Measurements from ENCODE around the gene GP1BB.

GP1BB gene

DNA sequence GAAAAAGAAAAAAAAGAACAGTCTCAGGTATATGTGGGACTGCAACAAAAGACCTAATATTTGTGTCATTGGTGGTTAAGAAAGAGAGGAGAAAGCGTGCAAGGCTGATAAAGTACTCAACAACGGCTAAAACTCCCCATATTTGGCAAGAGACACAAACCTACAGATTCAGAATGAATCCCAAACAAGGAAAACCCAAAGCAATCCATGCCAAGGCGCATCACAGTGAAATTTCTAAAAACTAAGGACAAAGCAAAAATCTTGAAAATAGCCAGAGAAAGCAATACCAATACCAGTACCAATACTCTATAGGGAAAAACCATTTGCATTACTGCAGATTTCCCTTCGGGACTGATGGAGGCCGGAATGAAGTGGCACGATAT lies 41.5 kb upstream of the GP1BB start:
- no peak overlapping the region for H3K27ac ChIP-seq (ENCODE audit: low read length)
- no peaks in the 10 kb centered on the region for H3K9me3 ChIP-seq (ENCODE audit: control insufficient read depth in 1 of 2, low read length in 2 of 2)
- no peaks in the 10 kb centered on the region for H3K27me3 ChIP-seq (ENCODE audit: low read depth, low read length)
- no peaks in the 10 kb centered on the region for H3K4me1 ChIP-seq (ENCODE audit: control insufficient read depth in 1 of 2, insufficient read depth in 2 of 2, low read length in 2 of 2)
- H3K36me3 ChIP-seq (ENCODE audit: control insufficient read depth in 1 of 2, insufficient read depth in 2 of 2, low read length in 2 of 2) = no peaks in the 10 kb centered on the region
- no peak overlapping the region for H3K4me3 ChIP-seq (ENCODE audit: low read depth in 1 of 2, low read length in 2 of 2)

- Histone ChIP-seq H3K4me3 (ENCODE audit: low read depth in 1 of 2, low read length in 2 of 2) (no peak overlapping the region), H3K27me3 (ENCODE audit: low read depth, low read length) (no peaks in the 10 kb centered on the region), H3K9me3 (ENCODE audit: control insufficient read depth in 1 of 2, low read length in 2 of 2) (no peaks in the 10 kb centered on the region), H3K27ac (ENCODE audit: low read length) (no peak overlapping the region), H3K36me3 (ENCODE audit: control insufficient read depth in 1 of 2, insufficient read depth in 2 of 2, low read length in 2 of 2) (no peaks in the 10 kb centered on the region), H3K4me1 (ENCODE audit: control insufficient read depth in 1 of 2, insufficient read depth in 2 of 2, low read length in 2 of 2) (peaks cover 0 to 8% of the 10 kb centered on the region in 2 donors)
These were observed 36.4 kb upstream of the GP1BB start for GRCh38 chr22:19686946-19687345.

DNA sequence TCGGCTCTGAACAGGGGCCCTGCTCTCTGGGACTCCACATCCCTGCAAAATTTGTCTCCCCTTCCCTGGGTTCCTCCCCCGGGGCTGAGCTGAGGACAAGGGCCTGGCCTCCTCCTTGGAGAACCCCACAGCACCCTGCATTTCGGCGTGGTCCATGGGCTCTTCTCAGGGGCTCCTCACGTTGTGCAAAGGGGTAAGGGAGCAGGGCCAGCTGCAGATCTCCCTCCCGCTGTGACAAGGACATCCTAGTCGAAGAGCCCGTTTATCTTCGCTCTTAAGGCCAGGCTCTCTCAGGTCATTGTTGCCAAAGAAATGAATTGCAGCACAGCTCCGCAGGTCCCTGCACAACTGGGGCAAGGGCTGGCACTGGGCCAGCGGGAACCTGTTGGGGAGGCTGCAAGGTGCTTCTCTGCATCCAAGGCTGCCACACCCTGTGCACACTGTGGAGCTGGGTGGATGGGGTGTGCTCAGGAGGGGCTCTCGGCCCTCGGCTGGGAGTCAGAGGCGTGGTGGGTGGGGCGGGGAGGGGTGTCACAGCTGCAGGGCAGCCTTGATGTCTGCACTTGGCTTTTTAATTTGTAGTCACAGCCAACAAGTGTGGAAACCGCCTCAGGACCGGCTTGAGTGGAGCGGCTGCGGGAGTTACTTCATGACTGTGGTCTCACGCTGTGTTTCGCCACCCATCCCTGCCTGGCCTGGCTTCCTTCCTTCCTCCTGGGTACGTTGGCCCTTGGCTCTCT lies 35.6 kb upstream of the GP1BB start:
- Histone ChIP-seq H3K27ac (ENCODE audit: low read length) (no peak overlapping the region), H3K27me3 (ENCODE audit: low read depth, low read length) (no peaks in the 10 kb centered on the region), H3K4me3 (ENCODE audit: low read depth in 1 of 2, low read length in 2 of 2) (no peak overlapping the region), H3K9me3 (ENCODE audit: control insufficient read depth in 1 of 2, low read length in 2 of 2) (no peaks in the 10 kb centered on the region), H3K4me1 (ENCODE audit: control insufficient read depth in 1 of 2, insufficient read depth in 2 of 2, low read length in 2 of 2) (peaks cover 0 to 11% of the 10 kb centered on the region in 2 donors), H3K36me3 (ENCODE audit: control insufficient read depth in 1 of 2, insufficient read depth in 2 of 2, low read length in 2 of 2) (no peaks in the 10 kb centered on the region)

DNA sequence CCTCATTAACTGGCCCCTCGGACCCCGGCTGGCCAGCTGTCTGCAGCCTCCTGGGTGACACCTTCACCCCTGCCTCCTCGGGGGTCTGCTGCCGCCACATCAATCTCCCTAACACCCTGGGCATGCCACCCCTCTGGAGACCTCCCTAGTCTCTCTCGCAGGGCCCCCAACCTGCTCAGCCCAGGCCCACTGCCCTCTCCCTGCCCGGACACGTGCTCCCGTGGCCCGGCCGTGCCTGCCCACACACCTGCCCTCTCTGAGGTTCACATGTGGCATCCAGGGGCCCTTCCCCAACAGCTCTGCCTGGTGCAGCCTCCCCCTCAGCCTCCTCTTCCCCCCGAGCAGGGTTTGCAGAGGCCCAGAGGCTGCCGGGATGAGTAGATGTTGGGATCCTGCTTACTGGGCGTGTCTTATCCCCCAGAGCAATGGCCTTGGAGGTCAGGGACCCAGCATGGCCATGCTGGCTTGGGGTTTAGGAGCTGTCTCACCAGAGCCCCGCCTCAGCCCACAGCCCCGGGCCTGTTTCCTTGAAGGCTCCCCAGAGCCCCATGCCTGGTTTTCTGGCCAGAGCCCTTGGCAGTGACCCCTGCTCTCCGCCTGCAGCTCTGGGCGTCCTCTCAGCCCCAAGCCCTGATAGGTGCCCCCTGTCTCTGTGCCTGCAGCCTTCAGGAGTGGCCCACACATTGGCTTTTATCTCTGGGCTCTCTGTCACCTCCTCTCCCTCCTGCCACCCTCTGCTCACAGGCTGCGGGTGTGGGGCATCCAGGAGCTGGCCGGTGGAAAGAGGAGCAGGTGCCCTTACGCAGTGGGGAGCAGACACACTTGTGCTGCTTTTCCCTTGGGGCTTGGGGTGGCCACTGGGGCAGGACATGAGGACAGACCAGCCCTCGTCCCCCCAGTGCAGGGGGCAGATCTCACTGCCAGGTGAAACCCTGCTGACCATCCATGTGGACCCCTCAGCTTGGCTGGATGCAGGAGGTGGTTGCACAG lies 34.7 kb upstream of the GP1BB start:
- Histone ChIP-seq H3K4me3 (ENCODE audit: low read depth in 1 of 2, low read length in 2 of 2) (no peak overlapping the region), H3K36me3 (ENCODE audit: control insufficient read depth in 1 of 2, insufficient read depth in 2 of 2, low read length in 2 of 2) (no peaks in the 10 kb centered on the region), H3K27ac (ENCODE audit: low read length) (no peak overlapping the region), H3K4me1 (ENCODE audit: control insufficient read depth in 1 of 2, insufficient read depth in 2 of 2, low read length in 2 of 2) (peaks cover 0 to 11% of the 10 kb centered on the region in 2 donors), H3K9me3 (ENCODE audit: control insufficient read depth in 1 of 2, low read length in 2 of 2) (no peaks in the 10 kb centered on the region), H3K27me3 (ENCODE audit: low read depth, low read length) (no peaks in the 10 kb centered on the region)

- Histone ChIP-seq H3K4me1 (ENCODE audit: control insufficient read depth in 1 of 2, insufficient read depth in 2 of 2, low read length in 2 of 2) (peaks cover 0 to 11% of the 10 kb centered on the region in 2 donors), H3K36me3 (ENCODE audit: control insufficient read depth in 1 of 2, insufficient read depth in 2 of 2, low read length in 2 of 2) (no peaks in the 10 kb centered on the region), H3K9me3 (ENCODE audit: control insufficient read depth in 1 of 2, low read length in 2 of 2) (no peaks in the 10 kb centered on the region), H3K27me3 (ENCODE audit: low read depth, low read length) (no peaks in the 10 kb centered on the region), H3K4me3 (ENCODE audit: low read depth in 1 of 2, low read length in 2 of 2) (no peak overlapping the region), H3K27ac (ENCODE audit: low read length) (no peak overlapping the region)
These were observed 33.9 kb upstream of the GP1BB start for GRCh38 chr22:19689408-19689807.

- H3K27me3 ChIP-seq (ENCODE audit: low read depth, low read length) = no peaks in the 10 kb centered on the region
- H3K9me3 ChIP-seq (ENCODE audit: control insufficient read depth in 1 of 2, low read length in 2 of 2) = no peaks in the 10 kb centered on the region
- H3K27ac ChIP-seq (ENCODE audit: low read length) = no peak overlapping the region
- H3K4me3 ChIP-seq (ENCODE audit: low read depth in 1 of 2, low read length in 2 of 2) = peak overlapping the region; percentile 8 to 37
- peaks cover 0 to 11% of the 10 kb centered on the region in 2 donors for H3K4me1 ChIP-seq (ENCODE audit: control insufficient read depth in 1 of 2, insufficient read depth in 2 of 2, low read length in 2 of 2)
- H3K36me3 ChIP-seq (ENCODE audit: control insufficient read depth in 1 of 2, insufficient read depth in 2 of 2, low read length in 2 of 2) = no peaks in the 10 kb centered on the region
These were observed 32.2 kb upstream of the GP1BB start for GRCh38 chr22:19691007-19691720.

DNA sequence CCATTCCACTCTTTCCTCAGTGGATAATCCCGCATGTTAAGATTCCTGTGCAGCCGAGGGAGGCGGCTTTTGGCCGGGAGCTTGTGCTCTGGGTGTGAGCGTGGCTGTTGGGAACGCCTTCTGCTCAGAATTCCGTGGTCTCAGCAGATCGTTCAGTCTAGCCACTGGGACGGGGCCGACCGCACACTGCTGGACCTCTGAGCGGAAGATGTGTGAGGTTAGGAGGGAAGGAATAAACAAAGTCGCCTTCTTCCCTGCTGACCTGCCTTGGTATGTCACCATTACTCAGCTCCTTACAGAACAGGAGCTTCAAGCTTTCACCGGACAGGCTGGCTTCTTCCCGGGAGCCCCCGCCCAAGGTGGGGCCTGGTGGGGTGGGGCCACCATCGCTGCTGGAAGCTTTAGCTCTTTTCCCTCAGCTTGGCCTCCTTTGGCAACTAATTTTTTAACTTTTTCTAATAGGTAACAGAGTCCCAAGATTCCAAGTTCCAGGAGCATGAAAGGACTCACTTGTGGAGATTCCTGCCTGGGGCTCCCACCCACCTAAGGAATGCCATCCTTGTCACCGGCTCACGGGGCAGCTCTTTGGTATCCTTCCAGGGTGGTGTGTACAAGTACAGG lies 31.5 kb upstream of the GP1BB start:
- Histone ChIP-seq H3K36me3 (ENCODE audit: control insufficient read depth in 1 of 2, insufficient read depth in 2 of 2, low read length in 2 of 2) (no peaks in the 10 kb centered on the region), H3K9me3 (ENCODE audit: control insufficient read depth in 1 of 2, low read length in 2 of 2) (no peaks in the 10 kb centered on the region), H3K27ac (ENCODE audit: low read length) (no peak overlapping the region), H3K4me3 (ENCODE audit: low read depth in 1 of 2, low read length in 2 of 2) (peak overlapping the region; percentile 8 to 37), H3K4me1 (ENCODE audit: control insufficient read depth in 1 of 2, insufficient read depth in 2 of 2, low read length in 2 of 2) (peaks cover 0 to 11% of the 10 kb centered on the region in 2 donors), H3K27me3 (ENCODE audit: low read depth, low read length) (no peaks in the 10 kb centered on the region)

GRCh38 chr22:19693581-19693980 lies 29.8 kb upstream of the GP1BB start:
- Histone ChIP-seq H3K36me3 (ENCODE audit: control insufficient read depth in 1 of 2, insufficient read depth in 2 of 2, low read length in 2 of 2) (no peaks in the 10 kb centered on the region), H3K27ac (ENCODE audit: low read length) (no peak overlapping the region), H3K4me1 (ENCODE audit: control insufficient read depth in 1 of 2, insufficient read depth in 2 of 2, low read length in 2 of 2) (peaks cover 0 to 11% of the 10 kb centered on the region in 2 donors), H3K27me3 (ENCODE audit: low read depth, low read length) (no peaks in the 10 kb centered on the region), H3K9me3 (ENCODE audit: control insufficient read depth in 1 of 2, low read length in 2 of 2) (no peaks in the 10 kb centered on the region), H3K4me3 (ENCODE audit: low read depth in 1 of 2, low read length in 2 of 2) (no peak overlapping the region)

DNA sequence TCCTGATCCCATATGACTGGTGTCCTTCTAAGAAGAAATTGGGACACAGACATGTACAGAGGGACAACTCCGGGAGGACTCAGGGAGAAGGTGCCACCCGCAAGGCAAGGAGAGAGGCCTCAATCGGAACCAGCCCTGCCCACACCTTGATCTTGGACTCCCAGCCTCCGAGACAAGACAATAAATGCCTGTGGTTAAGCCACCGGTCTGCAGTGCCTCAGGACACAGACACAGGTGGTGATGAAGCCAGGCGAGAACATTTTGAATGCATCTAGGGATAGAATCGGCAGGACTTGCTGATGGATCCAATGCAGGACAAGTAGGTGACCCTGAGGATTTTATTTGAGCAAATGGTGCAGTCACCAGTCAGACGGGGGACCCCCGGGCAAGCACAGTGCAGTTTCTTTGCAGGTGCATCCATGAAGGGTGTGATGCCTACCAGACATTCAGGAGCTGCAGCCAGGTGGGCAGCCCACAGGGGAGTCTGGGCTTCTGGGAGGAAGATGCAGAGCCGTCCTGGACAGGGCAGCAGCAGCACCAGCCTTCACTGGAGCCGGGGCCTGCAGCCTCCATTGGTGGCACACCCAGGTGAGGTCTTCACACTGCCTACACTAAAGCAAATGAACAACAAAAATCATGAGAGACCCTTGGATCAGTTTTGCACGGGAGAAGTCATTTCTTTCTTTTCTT lies 29.2 kb upstream of the GP1BB start:
- H3K9me3 ChIP-seq (ENCODE audit: control insufficient read depth in 1 of 2, low read length in 2 of 2) = no peaks in the 10 kb centered on the region
- peaks cover 0 to 11% of the 10 kb centered on the region in 2 donors for H3K4me1 ChIP-seq (ENCODE audit: control insufficient read depth in 1 of 2, insufficient read depth in 2 of 2, low read length in 2 of 2)
- H3K36me3 ChIP-seq (ENCODE audit: control insufficient read depth in 1 of 2, insufficient read depth in 2 of 2, low read length in 2 of 2) = no peaks in the 10 kb centered on the region
- H3K4me3 ChIP-seq (ENCODE audit: low read depth in 1 of 2, low read length in 2 of 2) = no peak overlapping the region
- no peak overlapping the region for H3K27ac ChIP-seq (ENCODE audit: low read length)
- no peaks in the 10 kb centered on the region for H3K27me3 ChIP-seq (ENCODE audit: low read depth, low read length)

GRCh38 chr22:19694696-19695095 lies 28.6 kb upstream of the GP1BB start:
- Histone ChIP-seq H3K4me1 (ENCODE audit: control insufficient read depth in 1 of 2, insufficient read depth in 2 of 2, low read length in 2 of 2) (peaks cover 0 to 11% of the 10 kb centered on the region in 2 donors), H3K27me3 (ENCODE audit: low read depth, low read length) (no peaks in the 10 kb centered on the region), H3K27ac (ENCODE audit: low read length) (no peak overlapping the region), H3K36me3 (ENCODE audit: control insufficient read depth in 1 of 2, insufficient read depth in 2 of 2, low read length in 2 of 2) (no peaks in the 10 kb centered on the region), H3K9me3 (ENCODE audit: control insufficient read depth in 1 of 2, low read length in 2 of 2) (no peaks in the 10 kb centered on the region), H3K4me3 (ENCODE audit: low read depth in 1 of 2, low read length in 2 of 2) (no peak overlapping the region)
